Measurements from ENCODE around the gene ATP1A4. TPM values are rescaled to one million over a fixed set of nuclear protein-coding genes. Genes with fewer than 3 reads are reported as not detected.

The ATP1A4 gene
- 1 to 10 TPM in 1 of 4 donors, not detected in 3; 1.5 TPM for total RNA-seq

GRCh38 chr1:160151303-160151702 is at the start of gene ATP1A4:
ATP1A4 (plus strand) TSS chr1:160151603; CDS start chr1:160152041, 438 bp downstream.
- Histone ChIP-seq H3K27ac (no peak within 1 kb of the TSS), H3K27me3 (no peaks in the 10 kb centered on the region), H3K9me3 (no peaks in the 10 kb centered on the region), H3K4me3 (no peak within 1 kb of the TSS), H3K4me1 (no peaks in the 10 kb centered on the region), H3K36me3 (no peaks in the 10 kb centered on the region)
- TF ChIP-seq POLR2A (IDR thresholded peaks at IDR 0.05) (no peak), CTCF (IDR thresholded peaks at IDR 0.05) (no peak)
- no peak for DNase-seq
- intact Hi-C loops (cut with DNase I; ENCODE audit: low total_unique reads) = no loop called here

GRCh38 chr1:160101717-160102522 is 49.5 kb upstream of the ATP1A4 start:
- H3K27me3 ChIP-seq = no peaks in the 10 kb centered on the region
- no peaks in the 10 kb centered on the region for H3K9me3 ChIP-seq
- TF ChIP-seq POLR2A (IDR thresholded peaks at IDR 0.05) = no peak
- TF ChIP-seq CTCF (IDR thresholded peaks at IDR 0.05) = no peak
- H3K4me3 ChIP-seq = no peak overlapping the region
- peaks cover 7 to 10% of the 10 kb centered on the region in 2 donors for H3K4me1 ChIP-seq
- no peak for DNase-seq
- H3K36me3 ChIP-seq = no peaks in the 10 kb centered on the region
- H3K27ac ChIP-seq = no peak overlapping the region
- intact Hi-C loops (cut with DNase I; ENCODE audit: low total_unique reads) = no loop called here

- no peak overlapping the region for H3K4me3 ChIP-seq
- intact Hi-C loops (cut with DNase I; ENCODE audit: low total_unique reads) = no loop called here
- no peak for DNase-seq
- H3K27me3 ChIP-seq = no peaks in the 10 kb centered on the region
- H3K4me1 ChIP-seq = peaks cover 0 to 7% of the 10 kb centered on the region in 2 donors
- TF ChIP-seq CTCF (IDR thresholded peaks at IDR 0.05) = no peak
- no peak for TF ChIP-seq POLR2A (IDR thresholded peaks at IDR 0.05)
- H3K27ac ChIP-seq = no peak overlapping the region
- no peaks in the 10 kb centered on the region for H3K36me3 ChIP-seq
- no peaks in the 10 kb centered on the region for H3K9me3 ChIP-seq
These were observed 47.6 kb upstream of the ATP1A4 start for GRCh38 chr1:160103658-160104408.

GRCh38 chr1:160104486-160104885 is 46.9 kb upstream of the ATP1A4 start:
- H3K9me3 ChIP-seq = no peaks in the 10 kb centered on the region
- H3K4me1 ChIP-seq = peaks cover 0 to 3% of the 10 kb centered on the region in 2 donors
- no peak overlapping the region for H3K27ac ChIP-seq
- no peaks in the 10 kb centered on the region for H3K36me3 ChIP-seq
- H3K4me3 ChIP-seq = no peak overlapping the region
- intact Hi-C loops (cut with DNase I; ENCODE audit: low total_unique reads) = no loop called here
- H3K27me3 ChIP-seq = no peaks in the 10 kb centered on the region
- TF ChIP-seq CTCF (IDR thresholded peaks at IDR 0.05) (no peak), POLR2A (IDR thresholded peaks at IDR 0.05) (no peak)
- no peak for DNase-seq

GRCh38 chr1:160105155-160105554 is 46.2 kb upstream of the ATP1A4 start:
- intact Hi-C loops (cut with DNase I; ENCODE audit: low total_unique reads) = no loop called here
- no peak for DNase-seq
- TF ChIP-seq CTCF (IDR thresholded peaks at IDR 0.05) = no peak
- no peak for TF ChIP-seq POLR2A (IDR thresholded peaks at IDR 0.05)
- Histone ChIP-seq H3K36me3 (no peaks in the 10 kb centered on the region), H3K4me3 (no peak overlapping the region), H3K27ac (no peak overlapping the region), H3K27me3 (no peaks in the 10 kb centered on the region), H3K4me1 (peaks cover 0 to 3% of the 10 kb centered on the region in 2 donors), H3K9me3 (no peaks in the 10 kb centered on the region)

All from uterus (tissue), 4 donors.